SK-N-SH (cell line): ENCODE results near the gene QSER1. TPM values are rescaled to one million over a fixed set of nuclear protein-coding genes. Genes with fewer than 3 reads are reported as not detected.

Experiments used
- CTCF ChIA-PET: fragments of 300-600, 350-600 bp; formaldehyde crosslinking; extraction: SDS; loops from one replicate; lab custom pipeline; 2021; lab: Yijun Ruan, JAX
- POLR2A ChIA-PET: fragments of 350-600 bp; sonication (Branson Sonifier 250); formaldehyde crosslinking; extraction: SDS; loops from one replicate; lab custom pipeline; 2020; ENCODE audit warnings: antibody characterized with exemption, inconsistent platforms; lab: Yijun Ruan, JAX
- DNase-seq: peaks from one replicate; pipeline ENCODE4 v3.0.0; 2012
- H2AFZ ChIP-seq: fragments of 200-600 bp; sonication (generic); 2 replicates; pipeline ENCODE4 v1.8.1; 2016; ENCODE audit warnings: antibody characterized with exemption, mild to moderate bottlenecking, low read depth
- H3F3A ChIP-seq: fragments of 200-600 bp; sonication (generic); replicated peaks from 2 replicates; pipeline ENCODE3; 2016; ENCODE audit warnings: antibody characterized with exemption, mild to moderate bottlenecking; ENCODE audit not compliant: insufficient read depth
- H3K27ac ChIP-seq, 2 experiments: fragments of 200-500 bp in 1 of 2; fragments of 200-600 bp in 1 of 2; sonication (Bioruptor generic) in 1 of 2; sonication (generic), shearing (Covaris generic) in 1 of 2; 2 replicates each; pipeline versions ENCODE4 v1.5.1 to v1.6.1; 2014 to 2016; ENCODE audit warnings: low read depth in 2 of 2, inconsistent platforms in 1 of 2, low read length in 1 of 2, mild to moderate bottlenecking in 1 of 2, mixed read lengths in 1 of 2
- H3K27me3 ChIP-seq: fragments of 200-600 bp; sonication (generic), shearing (Covaris generic); 2 replicates; pipeline ENCODE4 v1.6.1; 2016; ENCODE audit warnings: mixed run types; ENCODE audit not compliant: insufficient read depth
- H3K36me3 ChIP-seq, 2 experiments: fragments of 200-500 bp in 1 of 2; fragments of 200-600 bp in 1 of 2; sonication (Bioruptor generic) in 1 of 2; sonication (generic) in 1 of 2; replicated peaks in 1 of 2; 2 replicates each; pipeline versions ENCODE3 to v1.5.1; 2014 to 2016; ENCODE audit warnings: low read length in 1 of 2, mild to moderate bottlenecking in 1 of 2; ENCODE audit not compliant: insufficient read depth in 2 of 2, control insufficient read depth in 1 of 2
- H3K4me1 ChIP-seq, 2 experiments: fragments of 200-500 bp in 1 of 2; fragments of 200-600 bp in 1 of 2; sonication (Bioruptor generic) in 1 of 2; sonication (generic), shearing (Covaris generic) in 1 of 2; 2 replicates each; pipeline versions ENCODE4 v1.5.1 to v1.6.1; 2014 to 2016; ENCODE audit warnings: low read depth in 1 of 2, low read length in 1 of 2, mixed run types in 1 of 2; ENCODE audit not compliant: insufficient read depth in 2 of 2, control insufficient read depth in 1 of 2
- H3K4me2 ChIP-seq: fragments of 200-600 bp; sonication (generic), shearing (Covaris generic); 2 replicates; pipeline ENCODE4 v1.6.1; 2017; ENCODE audit warnings: mixed run types
- H3K4me3 ChIP-seq, 2 experiments: fragments of 200-500 bp in 1 of 2; fragments of 200-600 bp in 1 of 2; sonication (Bioruptor generic) in 1 of 2; sonication (generic), shearing (Covaris generic) in 1 of 2; 2 replicates each; pipeline versions ENCODE4 v1.5.1 to v1.8.1; 2014 to 2016; ENCODE audit warnings: low read depth in 2 of 2, inconsistent platforms in 1 of 2, low read length in 1 of 2, mild to moderate bottlenecking in 1 of 2, mixed read lengths in 1 of 2, moderate library complexity in 1 of 2
- H3K79me2 ChIP-seq: fragments of 200-600 bp; sonication (generic); 2 replicates; pipeline ENCODE4 v1.8.1; 2017; ENCODE audit warnings: mild to moderate bottlenecking; ENCODE audit not compliant: insufficient read depth
- H3K9ac ChIP-seq: fragments of 200-600 bp; sonication (generic); 2 replicates; pipeline ENCODE4 v1.6.1; 2017; ENCODE audit warnings: mixed run types
- H3K9me2 ChIP-seq: fragments of 200-600 bp; sonication (generic); 2 replicates; pipeline ENCODE4 v1.6.1; 2017; ENCODE audit warnings: mixed run types
- H3K9me3 ChIP-seq: fragments of 200-600 bp; sonication (generic); 2 replicates; pipeline ENCODE4 v1.6.1; 2017; ENCODE audit warnings: mixed run types, mild to moderate bottlenecking, moderate library complexity
- H4K20me1 ChIP-seq: fragments of 200-600 bp; sonication (generic); 2 replicates; pipeline ENCODE4 v1.6.1; 2017; ENCODE audit warnings: mild to moderate bottlenecking, mixed run types; ENCODE audit not compliant: insufficient read depth
- ELF1 ChIP-seq: IDR thresholded peaks from 2 replicates; pipeline ENCODE4 v1.4.0; 2012
- FOSL2 ChIP-seq: IDR thresholded peaks from 2 replicates; pipeline ENCODE4 v1.4.0; 2012; ENCODE audit warnings: low read depth, mild to moderate bottlenecking, moderate library complexity, borderline replicate concordance
- FOXJ3 ChIP-seq: sonication (generic); formaldehyde crosslinking; IDR thresholded peaks from 2 replicates; pipeline ENCODE4 v1.5.1; 2020; ENCODE audit warnings: mild to moderate bottlenecking, missing genetic modification reagents
- GATA2 ChIP-seq: sonication (generic); formaldehyde crosslinking; IDR thresholded peaks from 2 replicates; pipeline ENCODE4 v1.5.0; 2020; ENCODE audit warnings: mild to moderate bottlenecking, missing genetic modification reagents
- PBX3 ChIP-seq: IDR thresholded peaks from 2 replicates; pipeline ENCODE4; 2012
- RAD21 ChIP-seq: IDR thresholded peaks from 2 replicates; pipeline ENCODE4 v1.6.1; 2012; ENCODE audit warnings: mild to moderate bottlenecking, low read length
- RFX5 ChIP-seq: IDR thresholded peaks from 2 replicates; pipeline ENCODE4 v1.6.1; 2012; ENCODE audit warnings: mild to moderate bottlenecking, improper control_type of control experiment, low read length
- ZBTB33 ChIP-seq: IDR thresholded peaks from 2 replicates; pipeline ENCODE4 v1.4.0; 2012; ENCODE audit warnings: low read depth, borderline replicate concordance
- WGBS: methylation state at CpG from one replicate; pipeline ENCODE4 v1.1.6; 2017; ENCODE audit warnings: low lambda C conversion rate; 5-methylcytosine and 5-hydroxymethylcytosine counted together
- polyA plus RNA-seq, 3 experiments: library from polyadenylated mRNA; depleted of rRNA; stranded (reverse); fragments of >200 nt; gene quantifications; 2 replicates each; pipeline ENCODE4 v1.2.3, GENCODE V29; 2012
- TF ChIP-seq, protein P1 (sequence below): IDR thresholded peaks from 2 replicates; pipeline ENCODE4 v1.6.1; 2012; ENCODE audit warnings: mild to moderate bottlenecking, low read depth, low read length, moderate library complexity

QSER1 gene
- polyA plus RNA-seq, 1 of the 3 experiments (the other 2 are of a cell fraction), result 4.2 TPM

DNA sequence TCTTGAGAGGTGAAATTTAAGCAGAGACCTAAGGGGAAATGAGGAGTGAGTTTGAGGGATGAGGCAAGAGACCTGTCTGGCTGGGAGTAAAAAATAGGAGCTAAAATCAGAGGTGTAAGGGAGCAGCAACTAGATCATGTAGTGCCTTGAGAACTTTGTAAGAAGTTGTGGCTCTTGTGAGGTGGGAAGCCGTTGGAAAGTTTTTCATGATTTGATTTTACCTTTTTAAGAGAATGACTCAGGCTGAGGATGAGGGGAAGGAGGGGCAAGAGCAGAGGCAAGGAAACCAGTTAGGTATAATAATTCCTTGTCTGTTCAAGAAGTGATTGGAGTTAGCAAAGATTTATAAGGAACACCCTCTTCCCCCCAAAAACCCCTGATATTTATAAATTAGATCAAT, 25.8 kb downstream of the QSER1 start:
- POLR2A ChIA-PET, result interaction anchor here (0.9 kb wide), 1 partner anchor 125 kb away, joined by 8 read pairs; no protein-coding TSS in a partner anchor
- 42% methylated on average over 1 of the region's 1 CpG for WGBS
- DNase-seq, result no peak

GRCh38 chr11:32919338-32919737, 26.7 kb downstream of the QSER1 start:
- H4K20me1 ChIP-seq, result 0 out of 2 replicates have a peak, but pooled peaks cover 6% of the 10 kb centered on the region
- H3K27me3 ChIP-seq, result no peaks in the 10 kb centered on the region
- no peaks in the 10 kb centered on the region for H3K9me2 ChIP-seq
- H3K4me1 ChIP-seq, result peaks cover 0 to 7% of the 10 kb centered on the region in 2 experiments; a peak in 1 of 4 replicates
- H3K79me2 ChIP-seq, result peaks cover 95% of the 10 kb centered on the region
- H3K36me3 ChIP-seq, result no peaks in the 10 kb centered on the region
- no peak for DNase-seq
- H3K27ac ChIP-seq, result no peak overlapping the region
- no peak overlapping the region for H2AFZ ChIP-seq
- no peaks in the 10 kb centered on the region for H3K9me3 ChIP-seq
- no peaks in the 10 kb centered on the region for H3F3A ChIP-seq
- no peak overlapping the region for H3K4me2 ChIP-seq
- H3K9ac ChIP-seq, result no peak overlapping the region
- 77% methylated on average over 4 of the region's 4 CpGs for WGBS
- TF ChIP-seq RAD21, result no peak
- no peak for TF ChIP-seq ZBTB33
- TF ChIP-seq PBX3, result no peak
- no peak for TF ChIP-seq RFX5
- TF ChIP-seq, protein P1, sequence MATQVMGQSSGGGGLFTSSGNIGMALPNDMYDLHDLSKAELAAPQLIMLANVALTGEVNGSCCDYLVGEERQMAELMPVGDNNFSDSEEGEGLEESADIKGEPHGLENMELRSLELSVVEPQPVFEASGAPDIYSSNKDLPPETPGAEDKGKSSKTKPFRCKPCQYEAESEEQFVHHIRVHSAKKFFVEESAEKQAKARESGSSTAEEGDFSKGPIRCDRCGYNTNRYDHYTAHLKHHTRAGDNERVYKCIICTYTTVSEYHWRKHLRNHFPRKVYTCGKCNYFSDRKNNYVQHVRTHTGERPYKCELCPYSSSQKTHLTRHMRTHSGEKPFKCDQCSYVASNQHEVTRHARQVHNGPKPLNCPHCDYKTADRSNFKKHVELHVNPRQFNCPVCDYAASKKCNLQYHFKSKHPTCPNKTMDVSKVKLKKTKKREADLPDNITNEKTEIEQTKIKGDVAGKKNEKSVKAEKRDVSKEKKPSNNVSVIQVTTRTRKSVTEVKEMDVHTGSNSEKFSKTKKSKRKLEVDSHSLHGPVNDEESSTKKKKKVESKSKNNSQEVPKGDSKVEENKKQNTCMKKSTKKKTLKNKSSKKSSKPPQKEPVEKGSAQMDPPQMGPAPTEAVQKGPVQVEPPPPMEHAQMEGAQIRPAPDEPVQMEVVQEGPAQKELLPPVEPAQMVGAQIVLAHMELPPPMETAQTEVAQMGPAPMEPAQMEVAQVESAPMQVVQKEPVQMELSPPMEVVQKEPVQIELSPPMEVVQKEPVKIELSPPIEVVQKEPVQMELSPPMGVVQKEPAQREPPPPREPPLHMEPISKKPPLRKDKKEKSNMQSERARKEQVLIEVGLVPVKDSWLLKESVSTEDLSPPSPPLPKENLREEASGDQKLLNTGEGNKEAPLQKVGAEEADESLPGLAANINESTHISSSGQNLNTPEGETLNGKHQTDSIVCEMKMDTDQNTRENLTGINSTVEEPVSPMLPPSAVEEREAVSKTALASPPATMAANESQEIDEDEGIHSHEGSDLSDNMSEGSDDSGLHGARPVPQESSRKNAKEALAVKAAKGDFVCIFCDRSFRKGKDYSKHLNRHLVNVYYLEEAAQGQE, result no peak
- no peak for TF ChIP-seq FOXJ3 (CRISPR knock-in tag)
- no peak for TF ChIP-seq ELF1
- CTCF ChIA-PET, result interaction anchor here (1.5 kb wide), 1 partner anchor 26 kb away, joined by 3 read pairs; no protein-coding TSS in a partner anchor
- POLR2A ChIA-PET, result no interaction called here
- H3K4me3 ChIP-seq, result no peak overlapping the region

More for the DNA sequence above, 25.8 kb downstream of the QSER1 start:
- no peak overlapping the region for H3K9ac ChIP-seq
- TF ChIP-seq FOXJ3 (CRISPR knock-in tag) (no peak), FOSL2 (0 out of 2 replicates have a peak, but pooled peaks have one; percentile 17), PBX3 (no peak), GATA2 (CRISPR knock-in tag) (no peak)
- H3K27me3 ChIP-seq, result no peaks in the 10 kb centered on the region
- H3K79me2 ChIP-seq, result peaks cover 98% of the 10 kb centered on the region
- 0 out of 2 replicates have a peak overlapping the region, but pooled peaks have one; percentile 19 for H3K4me2 ChIP-seq
- no peak overlapping the region for H2AFZ ChIP-seq
- 0 out of 2 replicates have a peak, but pooled peaks cover 6% of the 10 kb centered on the region for H4K20me1 ChIP-seq
- H3K36me3 ChIP-seq, result no peaks in the 10 kb centered on the region
- H3K9me2 ChIP-seq, result no peaks in the 10 kb centered on the region
- H3K4me1 ChIP-seq, result peaks cover 0 to 7% of the 10 kb centered on the region in 2 experiments; a peak in 1 of 4 replicates
- no peaks in the 10 kb centered on the region for H3F3A ChIP-seq
- H3K9me3 ChIP-seq, result no peaks in the 10 kb centered on the region
- H3K27ac ChIP-seq, result peak overlapping the region in 1 of 2 experiments; percentile 13; a peak in 1 of 4 replicates
- CTCF ChIA-PET, result no interaction called here
- H3K4me3 ChIP-seq, result no peak overlapping the region
